Right lobe of liver (tissue), 4 donors: ENCODE data around the gene GRK7.

Experiments used
- POLR2A ChIP-seq: fragments of 450-650 bp; IDR thresholded peaks from one replicate; pipeline ENCODE4 v1.6.1; 2017; ENCODE audit warnings: antibody characterized with exemption, mild to moderate bottlenecking
- TF ChIP-seq, protein P1 (sequence below), 4 donors: fragments of 200-600 bp in 3 of 4; fragments of 450-650 bp in 1 of 4; IDR thresholded peaks; one replicate each; pipeline versions ENCODE4 v1.5.1 to v1.8.0; 2016 to 2022; ENCODE audit warnings: antibody characterized with exemption in 4 of 4, mild to moderate bottlenecking in 2 of 4
- donor health status: DM: no; HTN: no; CAD: no.
- donor health status: DM: no; HTN: no; CAD: no.
- donor health status: DM: no; HTN: yes; CAD: no.

DNA sequence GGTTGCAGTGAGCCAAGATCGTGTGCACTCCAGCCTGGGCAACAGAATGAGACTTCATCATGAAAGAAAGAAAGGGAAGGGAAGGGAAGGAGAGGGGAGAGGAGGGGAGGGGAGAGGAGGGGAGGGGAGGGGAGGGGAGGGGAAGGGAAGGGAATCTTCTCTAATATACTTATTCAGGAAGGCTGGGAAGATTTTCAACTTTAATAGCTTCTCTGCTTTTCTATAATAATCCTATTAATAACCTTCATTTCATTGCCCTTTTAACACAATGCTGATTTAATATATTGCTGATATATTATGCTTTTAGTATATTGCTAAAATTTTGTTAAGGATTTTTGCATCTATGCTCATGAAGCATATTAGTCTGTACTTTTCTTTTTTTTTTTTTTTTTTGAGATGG, 48.5 kb upstream of the GRK7 start:
- TF ChIP-seq, protein P1, sequence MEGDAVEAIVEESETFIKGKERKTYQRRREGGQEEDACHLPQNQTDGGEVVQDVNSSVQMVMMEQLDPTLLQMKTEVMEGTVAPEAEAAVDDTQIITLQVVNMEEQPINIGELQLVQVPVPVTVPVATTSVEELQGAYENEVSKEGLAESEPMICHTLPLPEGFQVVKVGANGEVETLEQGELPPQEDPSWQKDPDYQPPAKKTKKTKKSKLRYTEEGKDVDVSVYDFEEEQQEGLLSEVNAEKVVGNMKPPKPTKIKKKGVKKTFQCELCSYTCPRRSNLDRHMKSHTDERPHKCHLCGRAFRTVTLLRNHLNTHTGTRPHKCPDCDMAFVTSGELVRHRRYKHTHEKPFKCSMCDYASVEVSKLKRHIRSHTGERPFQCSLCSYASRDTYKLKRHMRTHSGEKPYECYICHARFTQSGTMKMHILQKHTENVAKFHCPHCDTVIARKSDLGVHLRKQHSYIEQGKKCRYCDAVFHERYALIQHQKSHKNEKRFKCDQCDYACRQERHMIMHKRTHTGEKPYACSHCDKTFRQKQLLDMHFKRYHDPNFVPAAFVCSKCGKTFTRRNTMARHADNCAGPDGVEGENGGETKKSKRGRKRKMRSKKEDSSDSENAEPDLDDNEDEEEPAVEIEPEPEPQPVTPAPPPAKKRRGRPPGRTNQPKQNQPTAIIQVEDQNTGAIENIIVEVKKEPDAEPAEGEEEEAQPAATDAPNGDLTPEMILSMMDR (IDR thresholded peaks at IDR 0.05), result no peak
- TF ChIP-seq POLR2A, result no peak
